Kasumi-1 (cell line): Measurements from ENCODE around the gene TM9SF2.
"Not testable (repeated sequence)": the region's sequence is repeated elsewhere in the genome, so short reads cannot be mapped to it uniquely, and the experiment has no call there.

Experiments used
- DNase-seq, 2 experiments: peaks; one replicate each; lab custom pipeline; 2025; lab: John Stamatoyannopoulos, UW

TM9SF2 gene

GRCh38 chr13:99536023-99536422 lies 34.8 kb downstream of the TM9SF2 start:
- no peak for DNase-seq

DNA sequence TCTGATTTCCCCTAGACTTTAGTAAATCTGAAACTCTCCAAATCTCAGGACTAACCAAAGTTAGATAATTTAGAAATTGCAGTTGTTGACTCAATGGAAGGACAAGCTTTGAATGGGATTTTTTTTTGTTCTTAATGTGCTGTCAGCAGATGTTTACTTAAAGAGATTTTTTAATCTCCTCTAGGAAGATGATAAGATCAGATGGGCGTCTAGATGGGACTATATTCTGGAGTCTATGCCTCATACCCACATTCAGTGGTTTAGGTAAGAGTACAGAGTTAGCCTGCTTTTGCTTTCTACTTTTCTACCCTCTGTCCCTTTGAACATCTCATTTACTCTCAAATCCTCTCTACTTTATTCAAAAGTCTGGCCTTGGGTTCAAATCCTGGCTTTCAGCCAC lies 39.3 kb downstream of the TM9SF2 start:
- no peak for DNase-seq

- no peak for DNase-seq
Measured at GRCh38 chr13:99542788-99543406, 41.6 kb downstream of the TM9SF2 start.

DNA sequence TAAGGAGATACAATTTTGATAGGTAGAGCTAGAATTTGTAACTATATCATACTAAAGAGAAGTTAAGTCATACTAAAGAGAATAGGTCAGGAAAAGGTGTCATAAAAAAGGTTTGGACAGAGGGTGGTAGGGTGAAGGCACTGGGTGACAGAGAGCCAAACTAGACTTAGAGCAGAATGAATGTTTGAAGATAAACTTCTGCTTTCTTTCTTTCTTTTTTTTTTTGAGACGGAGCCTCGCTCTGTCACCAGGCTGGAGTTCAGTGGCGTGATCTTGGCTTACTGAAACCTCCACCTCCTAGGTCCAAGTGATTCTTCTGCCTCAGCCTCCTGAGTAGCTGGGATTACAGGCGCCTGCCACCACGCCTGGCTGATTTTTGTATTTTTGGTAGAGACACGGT lies 44.1 kb downstream of the TM9SF2 start:
- DNase-seq = no peak

DNA sequence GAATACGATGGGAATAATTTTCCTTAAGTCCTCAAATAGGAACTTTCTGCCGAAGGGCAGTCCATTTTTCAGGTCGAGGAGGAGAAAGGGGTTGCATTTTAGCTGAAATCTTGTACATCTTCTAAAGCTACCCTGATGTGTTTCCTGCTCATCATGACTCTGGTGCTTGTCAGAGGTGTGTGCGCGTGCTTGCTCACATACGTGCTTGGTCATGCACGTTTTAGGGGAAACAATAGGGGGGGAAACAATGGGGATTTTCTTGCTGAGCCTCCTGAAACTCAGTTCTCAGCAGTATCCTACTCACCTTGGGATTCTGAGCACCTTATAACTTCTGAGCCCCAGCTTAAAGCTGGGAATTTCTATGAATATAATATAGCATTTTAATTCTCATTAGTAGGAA lies 44.7 kb downstream of the TM9SF2 start:
- no peak for DNase-seq

DNA sequence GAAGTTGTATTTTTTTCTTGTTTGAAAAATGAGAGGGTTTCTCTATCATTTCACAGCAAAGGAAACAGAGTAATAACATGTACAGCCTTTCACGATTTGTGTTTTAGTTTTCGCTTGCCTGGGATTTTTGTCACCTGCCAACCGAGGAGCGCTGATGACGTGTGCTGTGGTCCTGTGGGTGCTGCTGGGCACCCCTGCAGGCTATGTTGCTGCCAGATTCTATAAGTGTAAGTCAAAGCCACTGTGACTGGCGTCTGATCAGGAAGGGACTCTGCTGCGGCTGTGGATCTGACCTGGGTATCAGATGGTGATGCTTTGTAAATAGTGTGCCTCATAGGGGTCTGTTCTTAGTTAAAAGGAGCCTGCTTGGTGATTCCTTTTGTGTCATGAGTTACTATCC lies 45.6 kb downstream of the TM9SF2 start:
- no peak for DNase-seq

GRCh38 chr13:99548448-99548847 lies 47.2 kb downstream of the TM9SF2 start:
- peak; percentile 44 to 65 for DNase-seq

- no peak for DNase-seq
Measured at GRCh38 chr13:99553033-99553432, 51.8 kb downstream of the TM9SF2 start.

GRCh38 chr13:99555149-99555548 lies 53.9 kb downstream of the TM9SF2 start:
- DNase-seq = no peak

- DNase-seq = no peak
Measured at GRCh38 chr13:99556867-99557443, 55.7 kb downstream of the TM9SF2 start.

- no peak for DNase-seq
Measured at GRCh38 chr13:99558570-99559180, 57.4 kb downstream of the TM9SF2 start.

- DNase-seq = no peak
Measured at GRCh38 chr13:99559560-99559959, 58.3 kb downstream of the TM9SF2 start.

- no peak for DNase-seq
Measured at GRCh38 chr13:99563404-99563803, 62.1 kb downstream of the TM9SF2 start.

DNA sequence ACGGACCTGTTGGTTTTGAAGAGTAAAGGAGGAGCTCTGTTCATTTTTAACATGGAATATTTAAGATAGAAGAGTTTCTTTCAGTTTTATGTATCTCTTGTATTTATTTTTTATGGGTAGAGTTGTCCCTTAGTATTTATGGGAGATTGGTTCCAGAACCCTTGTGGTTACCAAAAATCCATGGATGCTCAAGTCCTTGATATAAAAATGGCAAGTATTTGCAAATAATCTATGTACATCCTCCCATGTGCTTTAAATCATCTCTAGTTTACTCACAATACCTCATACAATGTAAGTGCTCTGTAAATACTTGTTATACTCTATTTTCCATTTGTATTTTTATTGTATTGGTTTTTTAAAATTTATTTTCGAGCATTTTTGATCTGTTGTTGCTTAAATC lies 63.1 kb downstream of the TM9SF2 start:
- DNase-seq = no peak

DNA sequence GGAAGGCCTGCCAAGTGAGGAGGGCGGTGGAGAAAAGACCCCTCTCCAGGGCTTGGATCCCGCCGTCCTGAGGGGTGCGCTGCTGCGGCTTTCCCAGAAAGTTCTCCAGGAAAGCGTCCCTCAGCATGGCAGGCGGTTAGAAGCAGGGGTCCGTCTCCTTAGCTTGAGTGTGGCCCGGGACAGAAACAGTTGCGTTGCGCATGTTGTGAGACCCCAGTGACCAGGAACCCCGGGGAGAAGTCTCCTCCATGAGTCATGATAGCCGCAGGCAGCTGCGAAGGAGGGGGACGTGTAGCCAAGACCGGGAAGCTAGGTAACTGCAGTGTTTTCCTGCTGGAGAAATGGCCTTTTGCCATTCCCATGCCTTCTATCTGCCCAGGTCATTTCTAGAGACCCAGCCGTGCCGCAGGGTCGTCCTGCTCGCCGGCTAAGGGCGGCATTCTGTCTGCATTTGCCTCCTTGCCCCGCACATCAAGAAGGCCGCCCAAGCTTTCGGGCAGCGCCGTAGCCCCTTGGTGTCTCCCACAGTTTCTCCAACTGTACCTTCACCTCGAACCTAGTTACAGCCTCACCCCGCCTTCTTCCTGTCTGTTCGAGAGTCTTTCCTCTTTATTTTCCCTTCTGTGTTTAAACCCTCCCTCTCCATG lies 64.3 kb downstream of the TM9SF2 start:
- no peak for DNase-seq

- DNase-seq = no peak
Measured at GRCh38 chr13:99566125-99567083, 65.1 kb downstream of the TM9SF2 start.

GRCh38 chr13:99568901-99569300 lies 67.6 kb downstream of the TM9SF2 start:
- not testable (repeated sequence) for DNase-seq

GRCh38 chr13:99572131-99572530 lies 70.9 kb downstream of the TM9SF2 start:
- DNase-seq = no peak

DNA sequence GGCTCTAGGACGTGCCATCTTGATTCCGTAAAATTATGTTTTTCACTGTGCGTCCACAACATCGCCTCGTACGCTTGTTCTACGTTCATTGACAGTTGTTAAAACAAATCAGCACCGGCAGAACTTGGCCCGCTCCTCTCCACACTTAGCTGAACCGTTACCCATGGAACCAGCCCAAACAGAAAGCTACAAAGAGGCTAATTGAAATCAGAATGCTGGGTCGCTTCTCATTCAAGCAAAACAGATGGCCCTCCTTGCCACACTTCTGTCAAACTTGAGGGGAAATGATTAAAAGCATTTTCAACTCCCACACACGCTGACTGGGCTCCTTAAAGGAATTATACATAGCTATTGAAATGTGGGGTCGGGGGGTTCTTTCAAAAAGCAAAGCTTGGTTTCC lies 71.6 kb downstream of the TM9SF2 start:
- no peak for DNase-seq

- DNase-seq = no peak
Measured at GRCh38 chr13:99575376-99576120, 74.3 kb downstream of the TM9SF2 start.
